HG02852 (cell line): ENCODE measurements around the gene UBR4.
"Not testable (repeated sequence)": the region's sequence is repeated elsewhere in the genome, so short reads cannot be mapped to it uniquely, and the experiment has no call there.

Experiments
- ATAC-seq: cut with Tn5 transposase; IDR thresholded peaks from one replicate; pipeline ENCODE4 v1.9.1; 2021; ENCODE audit warnings: mild to moderate bottlenecking, moderate library complexity; ENCODE audit not compliant: unreplicated experiment

Gene UBR4

GRCh38 chr1:19209990-19210771 lies at the start of gene UBR4:
UBR4 (minus strand) TSS chr1:19210266; CDS start chr1:19210248, 18 bp downstream.
- peak; percentile 84 for ATAC-seq

DNA sequence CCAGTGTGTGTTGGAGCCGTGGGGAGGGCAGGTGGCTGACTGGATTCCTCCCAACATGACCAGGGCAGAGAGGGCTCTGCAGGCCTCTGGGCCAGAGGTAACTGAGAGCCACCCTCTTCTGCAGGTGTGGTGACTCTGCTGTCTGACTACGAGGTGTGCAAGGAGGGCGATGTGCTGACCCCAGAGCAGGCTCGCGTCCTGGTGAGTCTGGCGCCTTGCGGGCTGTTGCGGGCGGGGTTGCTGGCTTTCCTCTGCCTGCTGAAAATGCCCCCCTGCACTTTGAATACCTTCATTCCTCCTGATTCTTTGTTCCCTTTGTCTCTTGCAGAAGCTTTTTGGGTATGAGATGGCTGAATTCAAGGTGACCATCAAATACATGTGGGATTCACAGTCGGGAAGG lies 48.3 kb upstream of the UBR4 start:
- no peak for ATAC-seq

- no peak for ATAC-seq
These were observed 47.3 kb upstream of the UBR4 start for GRCh38 chr1:19257178-19257914.

DNA sequence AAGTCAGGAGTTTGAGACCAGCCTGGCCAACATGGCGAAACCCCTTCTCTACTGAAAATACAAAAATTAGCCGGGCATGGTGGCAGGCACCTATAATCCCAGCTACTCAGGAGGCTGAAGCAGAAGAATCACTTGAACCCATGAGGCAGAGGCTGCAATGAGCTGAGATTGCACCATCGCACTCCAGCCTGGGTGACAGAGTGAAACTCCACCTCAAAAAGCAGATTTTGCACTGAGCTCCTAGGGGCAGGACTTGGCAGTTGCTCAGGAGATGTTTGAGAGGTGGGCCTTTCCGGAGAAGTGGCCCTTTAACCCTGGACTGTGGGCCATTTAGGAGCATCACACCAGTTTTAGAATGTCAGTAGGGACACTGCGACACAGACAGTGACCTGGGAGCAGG lies 46.2 kb upstream of the UBR4 start:
- ATAC-seq = not testable (repeated sequence)

GRCh38 chr1:19255288-19255687 lies 45.2 kb upstream of the UBR4 start:
- no peak for ATAC-seq

DNA sequence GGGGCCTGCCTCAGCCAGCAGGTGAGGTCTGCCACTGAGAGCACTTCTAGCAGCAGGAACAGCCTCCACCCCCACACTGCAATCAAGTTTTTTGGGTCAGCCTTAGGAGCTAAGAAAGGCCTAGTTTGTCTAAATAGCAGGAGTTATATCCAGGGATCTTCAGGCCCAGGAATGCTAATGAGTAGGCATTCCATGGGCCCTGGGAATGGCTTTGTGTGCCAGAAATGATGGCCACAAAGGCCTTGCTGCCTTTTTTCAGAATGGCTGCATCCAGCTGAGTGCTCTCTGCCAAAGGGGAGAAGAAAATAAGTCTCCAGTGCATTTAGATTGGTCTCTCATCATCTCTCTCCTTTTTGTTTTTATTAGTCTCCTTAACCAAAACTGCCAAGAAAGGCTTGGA lies 44.4 kb upstream of the UBR4 start:
- ATAC-seq = no peak

DNA sequence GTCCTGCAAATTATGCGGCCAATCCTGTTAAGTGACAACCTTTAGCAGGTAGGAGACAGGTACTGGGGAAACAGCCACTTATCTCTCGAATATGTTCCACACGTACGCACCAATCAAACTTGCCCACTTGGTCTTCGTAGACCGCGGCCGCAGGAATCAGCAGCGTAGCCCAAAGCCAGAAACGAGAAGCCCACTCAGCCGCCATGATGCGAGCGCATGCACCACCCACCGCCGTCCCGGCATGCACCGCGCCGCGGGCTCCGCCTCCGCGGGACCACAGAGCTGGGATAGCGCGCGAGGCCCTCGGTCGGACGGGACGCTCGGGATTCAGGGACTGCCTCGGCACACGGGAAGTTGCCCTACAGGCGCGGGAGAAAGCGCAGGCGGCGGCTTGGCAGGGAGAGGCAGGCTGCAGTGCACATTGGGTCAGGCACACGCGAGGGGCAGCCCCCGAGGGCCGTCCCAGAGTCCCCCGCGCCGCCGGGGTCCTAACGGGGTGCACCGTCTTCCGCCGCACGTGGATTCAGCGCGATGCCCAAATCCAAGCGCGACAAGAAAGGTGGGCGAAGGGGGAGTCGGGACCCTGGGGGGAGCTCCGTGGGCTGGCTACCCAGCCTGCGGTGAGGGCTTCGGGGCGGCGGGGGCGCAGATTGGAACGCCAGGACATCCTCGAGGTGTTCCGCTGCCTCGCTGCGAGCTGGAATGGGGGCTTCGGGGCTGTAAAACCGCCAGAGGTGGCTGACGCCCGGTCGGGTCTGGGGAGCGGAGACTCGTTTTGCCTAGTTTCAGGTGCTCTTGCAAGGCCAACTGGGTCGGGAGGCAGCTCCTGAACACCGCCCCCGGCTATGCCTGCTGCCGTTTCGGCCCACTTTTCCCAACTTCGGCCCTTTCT lies 41.5 kb upstream of the UBR4 start, which contains the start of the genes EMC1 and MRTO4:
EMC1 (minus strand) TSS at position 220 of the 892 bp plus-strand sequence; CDS start at position 205, 15 bp downstream.
MRTO4 (plus strand) TSS at position 501 of the 892 bp plus-strand sequence; CDS start at position 532, 31 bp downstream.
- ATAC-seq = peak; percentile 77

GRCh38 chr1:19250629-19251304 lies 40.7 kb upstream of the UBR4 start:
- no peak for ATAC-seq

DNA sequence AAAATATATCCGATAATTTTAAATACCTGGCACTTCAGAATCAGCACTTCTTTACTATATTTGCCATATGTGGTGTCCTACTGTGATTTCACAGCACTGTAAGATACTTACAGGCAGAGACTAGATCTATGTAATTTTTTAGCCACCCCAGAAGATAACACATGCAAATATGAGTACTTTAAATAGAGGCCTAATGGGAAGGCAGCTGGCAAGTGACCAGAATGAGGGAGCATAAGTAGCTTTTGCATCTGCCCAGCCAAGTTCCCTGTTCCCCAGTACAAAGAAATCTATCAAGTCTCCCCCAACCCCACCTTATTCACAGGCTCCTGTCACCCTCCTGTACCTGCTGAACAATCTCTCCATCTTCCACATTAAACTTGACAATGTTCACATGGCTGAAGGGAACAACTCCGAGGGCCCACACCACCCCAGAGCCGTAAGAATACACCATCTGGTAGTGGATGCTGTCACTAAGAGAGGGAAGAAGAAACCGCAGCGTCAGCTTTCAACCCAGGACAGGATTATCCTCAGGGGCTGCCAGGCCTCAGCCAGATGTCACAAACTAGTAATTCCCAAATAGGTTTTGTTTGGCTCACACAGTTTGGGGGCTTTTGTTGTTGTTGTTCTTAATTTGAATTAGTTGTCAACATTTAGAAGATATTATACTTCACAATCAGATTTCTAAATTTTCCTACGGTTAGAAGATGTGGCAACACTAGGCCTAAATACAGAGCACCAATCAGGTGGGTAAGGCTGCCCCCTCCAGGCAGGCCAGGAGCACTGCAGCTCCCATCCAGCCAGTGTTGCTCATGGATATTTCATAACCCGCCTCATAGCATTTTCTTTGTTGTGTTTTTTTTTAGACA lies 30.8 kb upstream of the UBR4 start:
- ATAC-seq = no peak

DNA sequence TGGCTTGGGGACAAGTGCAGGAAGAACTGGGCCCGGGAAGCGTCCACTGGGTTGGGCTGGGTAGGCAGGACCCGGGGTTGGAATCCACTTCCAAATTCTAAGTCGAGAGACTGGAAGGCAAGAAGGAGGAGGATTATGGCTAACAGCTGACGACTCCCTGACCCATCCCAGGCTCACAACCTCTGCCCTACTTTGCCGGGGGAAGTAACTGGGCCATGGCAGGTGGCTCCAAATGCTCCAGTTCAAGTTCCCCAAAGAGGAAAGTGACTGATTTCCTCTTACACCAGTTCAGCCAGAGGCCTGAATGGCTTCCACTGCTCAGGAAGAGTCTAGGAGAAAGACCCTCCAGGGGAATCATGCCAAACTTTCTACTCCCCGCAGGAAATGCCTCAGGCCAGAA lies 29.8 kb upstream of the UBR4 start:
- no peak for ATAC-seq

DNA sequence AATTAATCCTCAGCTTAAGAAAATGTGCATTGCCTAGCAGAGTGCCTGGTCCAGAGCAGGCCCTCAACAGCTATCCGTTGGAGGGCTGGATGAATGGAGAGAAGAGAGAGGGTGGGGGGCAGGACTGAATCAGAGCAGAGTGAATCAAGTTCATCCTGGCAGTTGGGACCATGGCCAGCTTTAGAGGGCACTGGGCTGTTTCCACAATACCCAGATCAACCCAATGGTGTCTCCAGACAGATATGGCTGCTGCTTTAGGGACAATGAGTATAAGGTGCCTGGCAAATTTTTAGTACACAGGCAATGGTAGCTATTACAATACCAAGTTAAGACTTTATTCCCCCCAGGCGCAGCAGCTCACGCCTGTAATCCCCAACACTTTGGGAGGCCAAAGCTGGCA lies 24.2 kb upstream of the UBR4 start:
- no peak for ATAC-seq

DNA sequence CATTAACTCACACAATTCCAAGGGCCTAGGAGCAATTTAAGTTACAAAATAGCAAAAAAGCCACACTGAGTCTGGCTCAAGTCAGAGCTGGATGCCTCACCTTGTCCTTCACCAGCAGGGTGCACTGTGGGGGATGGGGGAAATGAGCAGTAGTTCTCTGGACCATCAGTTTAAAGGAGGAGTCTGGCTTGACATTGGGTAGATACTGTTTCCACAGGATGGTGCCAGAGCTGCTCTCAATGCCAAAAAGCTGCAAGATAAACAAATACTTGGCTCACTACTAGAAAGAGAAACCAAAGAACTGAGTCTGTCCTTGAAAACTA lies 22.4 kb upstream of the UBR4 start:
- no peak for ATAC-seq

DNA sequence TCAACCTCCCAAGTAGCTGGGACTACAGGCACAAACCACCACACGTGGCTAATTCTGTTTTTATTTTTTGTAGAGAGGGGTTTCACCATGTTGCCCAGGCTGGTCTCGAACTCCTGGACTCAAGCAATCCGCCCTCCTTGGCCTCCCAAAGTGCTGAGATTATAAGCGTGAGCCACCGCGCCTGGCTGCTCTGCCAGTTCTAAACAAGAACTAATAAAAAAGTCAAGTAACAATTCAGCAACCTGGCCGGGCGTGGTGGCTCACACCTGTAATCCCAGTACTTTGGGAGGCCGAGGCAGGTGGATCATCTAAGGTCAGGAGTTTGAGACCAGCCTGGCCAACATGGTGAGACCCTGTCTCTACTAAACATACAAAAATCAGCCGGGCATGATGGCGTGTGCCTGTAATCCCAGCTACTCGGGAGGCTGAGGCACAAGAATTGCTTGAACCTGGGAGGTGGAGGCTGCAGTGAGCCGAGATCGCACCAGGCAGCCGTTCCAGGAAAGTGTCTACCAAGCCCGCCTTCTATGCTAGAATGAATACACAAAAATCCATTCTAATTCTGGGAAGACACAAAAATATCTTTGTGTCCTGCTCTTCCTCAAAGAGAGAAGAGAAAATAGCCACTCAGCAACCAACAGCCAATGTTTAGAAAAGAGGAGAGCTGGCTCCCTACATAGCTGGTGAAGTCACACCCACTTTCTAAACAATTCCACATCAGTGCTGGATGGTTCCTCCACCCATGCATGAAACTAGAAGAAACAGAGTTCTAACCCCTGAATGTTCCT lies 21.9 kb upstream of the UBR4 start:
- not testable (repeated sequence) for ATAC-seq

DNA sequence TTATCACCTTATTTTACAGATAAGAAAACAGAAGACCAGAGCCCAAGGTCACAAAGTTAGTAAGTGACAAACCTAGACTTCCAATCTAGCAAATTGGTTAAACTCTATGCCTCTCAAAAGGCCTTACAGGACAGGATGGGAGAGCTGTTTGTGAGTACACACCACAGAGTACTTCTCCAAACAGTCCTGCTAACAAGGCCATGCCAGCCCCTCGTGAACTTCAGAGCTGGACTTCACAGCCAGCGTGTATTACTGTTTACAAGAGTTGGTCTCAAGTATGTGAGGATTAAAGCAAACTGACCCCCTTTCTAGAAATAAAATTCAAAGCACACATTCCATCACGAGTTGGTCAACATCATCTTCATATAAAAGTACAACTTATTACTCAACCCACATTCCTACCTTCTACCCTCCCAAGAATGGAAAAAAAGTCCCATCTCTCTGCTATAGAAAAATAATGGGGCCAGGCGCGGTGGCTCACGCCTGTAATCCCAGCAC lies 19.8 kb upstream of the UBR4 start:
- ATAC-seq = no peak

DNA sequence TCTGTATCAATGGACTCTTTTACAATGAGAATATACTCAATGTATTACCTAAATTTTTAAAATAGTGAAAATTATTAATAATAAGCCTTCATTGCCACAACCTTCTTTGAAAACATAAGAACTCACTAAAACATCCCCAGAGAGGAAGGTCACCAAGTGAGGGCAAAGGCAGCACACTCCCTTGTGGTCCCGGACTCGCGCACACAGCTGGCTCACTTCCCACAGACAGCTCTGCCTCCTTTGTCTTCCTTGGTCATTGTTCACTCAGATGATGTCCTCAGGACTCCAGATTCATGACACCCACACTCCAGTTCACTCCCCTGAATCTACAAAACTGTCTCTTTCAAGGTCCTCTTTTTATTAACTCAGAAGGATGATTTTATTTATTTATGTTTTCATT lies 19.2 kb upstream of the UBR4 start:
- no peak for ATAC-seq

GRCh38 chr1:19222979-19223824 lies 13.1 kb upstream of the UBR4 start:
- ATAC-seq = no peak

GRCh38 chr1:19222573-19222972 lies 12.5 kb upstream of the UBR4 start:
- no peak for ATAC-seq

GRCh38 chr1:19220991-19221390 lies 10.9 kb upstream of the UBR4 start:
- ATAC-seq = no peak
